Measurements from ENCODE around the gene CLEC3A.
"Not testable (repeated sequence)": the region's sequence is repeated elsewhere in the genome, so short reads cannot be mapped to it uniquely, and the experiment has no call there.

Gene CLEC3A, protein sequence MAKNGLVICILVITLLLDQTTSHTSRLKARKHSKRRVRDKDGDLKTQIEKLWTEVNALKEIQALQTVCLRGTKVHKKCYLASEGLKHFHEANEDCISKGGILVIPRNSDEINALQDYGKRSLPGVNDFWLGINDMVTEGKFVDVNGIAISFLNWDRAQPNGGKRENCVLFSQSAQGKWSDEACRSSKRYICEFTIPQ

DNA sequence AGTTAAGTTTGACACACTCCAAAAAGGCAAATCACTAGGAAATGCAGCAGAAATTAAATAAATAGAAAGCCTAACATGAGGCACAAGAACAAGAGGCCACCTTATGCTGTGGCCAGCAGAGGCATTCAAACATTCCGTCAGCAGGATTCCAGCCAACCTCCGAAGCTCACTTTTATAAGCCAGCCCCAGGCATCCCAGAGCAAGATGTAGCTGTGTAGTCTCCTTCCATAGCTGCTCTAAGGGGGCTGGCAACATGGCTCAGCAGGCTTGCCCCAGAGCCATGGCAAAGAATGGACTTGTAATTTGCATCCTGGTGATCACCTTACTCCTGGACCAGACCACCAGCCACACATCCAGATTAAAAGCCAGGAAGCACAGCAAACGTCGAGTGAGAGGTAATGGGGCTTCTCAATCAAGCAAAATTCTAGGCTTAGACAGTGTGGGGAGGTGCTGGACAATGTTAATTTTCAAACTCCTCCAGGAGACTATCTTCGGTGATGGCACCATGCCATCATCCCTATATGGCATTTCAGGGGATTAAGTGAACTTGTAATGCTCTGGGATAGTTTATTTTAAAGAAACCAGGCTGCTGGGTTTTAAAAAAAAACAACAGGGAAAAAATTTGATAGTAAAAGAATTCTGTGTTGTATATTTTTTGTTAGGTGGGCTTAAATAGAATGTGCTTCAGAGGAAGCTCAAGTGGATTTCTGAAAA is at the start of gene CLEC3A:
Gene CLEC3A, plus strand, starts transcription at position 202 of the 714 bp plus-strand sequence. Its CDS starts 79 bp downstream, at position 281.
- in situ Hi-C loops (cut with MboI; ENCODE audit: low sequenced_read_pairs), result no loop called here
- H3K27me3 ChIP-seq (ENCODE audit: low read depth), result no peaks in the 10 kb centered on the region
- DNase-seq (ENCODE audit: low spot score in 2 of 2), result no peak
- no peaks in the 10 kb centered on the region for H3K36me3 ChIP-seq (replicated peaks)
- H3K9me3 ChIP-seq, result no peaks in the 10 kb centered on the region
- H3K4me3 ChIP-seq, result no peak within 1 kb of the TSS
- H3K4me1 ChIP-seq, result no peaks in the 10 kb centered on the region

DNA sequence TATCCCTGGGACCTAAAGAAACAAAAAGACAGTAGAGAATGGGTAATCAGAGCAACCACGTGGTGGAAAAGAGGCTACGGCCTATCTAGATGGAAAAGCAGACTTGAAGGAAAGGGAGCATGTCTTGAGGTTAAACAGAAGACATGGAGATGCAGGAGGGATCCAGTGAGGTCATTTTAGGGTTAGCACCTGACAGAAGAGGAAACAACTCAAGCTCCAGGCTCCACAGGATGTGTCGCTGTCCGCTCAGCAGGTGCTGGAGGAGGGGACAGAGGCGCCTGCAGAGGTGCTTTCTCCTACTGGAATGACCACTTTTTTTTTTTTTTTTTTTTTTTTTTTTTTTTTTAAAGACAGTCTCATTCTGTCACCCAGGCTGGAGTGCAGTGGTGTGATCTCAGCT is 47.5 kb upstream of the CLEC3A start:
- no peaks in the 10 kb centered on the region for H3K4me1 ChIP-seq
- no peak overlapping the region for H3K4me3 ChIP-seq
- in situ Hi-C loops (cut with MboI; ENCODE audit: low sequenced_read_pairs), result loop anchor here (5.0 kb wide), 1 partner anchor 298 kb away; no protein-coding TSS in a partner anchor
- no peaks in the 10 kb centered on the region for H3K36me3 ChIP-seq (replicated peaks)
- DNase-seq (ENCODE audit: low spot score in 2 of 2), result peak in 1 of 2 experiments; percentile 15
- no peaks in the 10 kb centered on the region; the same call in 1 of the 2 replicates for H3K27me3 ChIP-seq (ENCODE audit: low read depth)
- no peaks in the 10 kb centered on the region for H3K9me3 ChIP-seq

DNA sequence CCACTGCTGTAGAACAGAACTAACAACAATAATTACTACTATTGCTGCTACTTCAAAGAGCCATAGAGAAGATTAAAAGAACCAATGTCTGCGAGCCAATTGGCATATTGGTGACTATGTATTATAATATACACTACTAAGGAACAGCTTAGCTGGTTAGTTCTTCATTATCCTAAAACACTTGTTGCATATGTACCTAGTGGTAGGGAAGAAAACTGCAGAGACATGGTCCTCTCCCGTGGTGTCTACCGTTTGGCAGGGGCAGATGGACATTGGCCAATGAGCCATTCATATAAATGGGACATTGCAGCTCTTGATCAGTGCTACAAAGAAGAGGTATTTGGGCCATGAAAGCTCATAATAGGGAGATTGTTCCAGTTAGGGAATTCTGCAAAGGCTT is 46.4 kb upstream of the CLEC3A start:
- H3K4me1 ChIP-seq, result no peaks in the 10 kb centered on the region
- in situ Hi-C loops (cut with MboI; ENCODE audit: low sequenced_read_pairs), result no loop called here
- DNase-seq (ENCODE audit: low spot score in 2 of 2), result no peak
- no peaks in the 10 kb centered on the region; the same call in 1 of the 2 replicates for H3K27me3 ChIP-seq (ENCODE audit: low read depth)
- no peaks in the 10 kb centered on the region for H3K36me3 ChIP-seq (replicated peaks)
- H3K9me3 ChIP-seq, result no peaks in the 10 kb centered on the region
- H3K4me3 ChIP-seq, result no peak overlapping the region

DNA sequence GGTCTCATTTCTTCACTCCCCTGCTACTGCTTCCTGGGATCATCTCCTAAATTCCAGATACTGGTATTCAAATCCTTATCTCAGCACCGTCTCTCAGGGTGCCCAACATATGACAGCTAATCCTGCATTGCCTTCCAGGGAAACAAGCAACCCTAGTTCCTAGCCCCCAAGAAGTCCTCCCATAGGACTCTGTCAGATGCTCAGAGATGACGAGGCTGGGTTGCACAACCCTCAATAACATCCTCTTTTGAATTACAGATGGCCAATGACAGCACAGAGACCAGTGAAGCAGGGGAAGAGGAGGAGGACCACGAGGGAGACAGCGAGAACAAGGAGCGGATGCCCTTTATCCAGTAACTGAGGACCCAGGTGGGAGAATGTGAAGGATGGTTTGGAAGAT is 45.0 kb upstream of the CLEC3A start:
- H3K36me3 ChIP-seq (replicated peaks), result no peaks in the 10 kb centered on the region
- in situ Hi-C loops (cut with MboI; ENCODE audit: low sequenced_read_pairs), result no loop called here

GRCh38 chr16:77985111-77985510 is 37.2 kb upstream of the CLEC3A start:
- H3K4me1 ChIP-seq, result no peaks in the 10 kb centered on the region
- in situ Hi-C loops (cut with MboI; ENCODE audit: low sequenced_read_pairs), result no loop called here
- no peaks in the 10 kb centered on the region for H3K27me3 ChIP-seq (ENCODE audit: low read depth)

More for the DNA sequence above, 45.0 kb upstream of the CLEC3A start:
- H3K4me3 ChIP-seq, result no peak overlapping the region
- H3K27me3 ChIP-seq (ENCODE audit: low read depth), result no peaks in the 10 kb centered on the region
- no peaks in the 10 kb centered on the region for H3K9me3 ChIP-seq
- DNase-seq (ENCODE audit: low spot score in 2 of 2), result no peak
- no peaks in the 10 kb centered on the region for H3K4me1 ChIP-seq

DNA sequence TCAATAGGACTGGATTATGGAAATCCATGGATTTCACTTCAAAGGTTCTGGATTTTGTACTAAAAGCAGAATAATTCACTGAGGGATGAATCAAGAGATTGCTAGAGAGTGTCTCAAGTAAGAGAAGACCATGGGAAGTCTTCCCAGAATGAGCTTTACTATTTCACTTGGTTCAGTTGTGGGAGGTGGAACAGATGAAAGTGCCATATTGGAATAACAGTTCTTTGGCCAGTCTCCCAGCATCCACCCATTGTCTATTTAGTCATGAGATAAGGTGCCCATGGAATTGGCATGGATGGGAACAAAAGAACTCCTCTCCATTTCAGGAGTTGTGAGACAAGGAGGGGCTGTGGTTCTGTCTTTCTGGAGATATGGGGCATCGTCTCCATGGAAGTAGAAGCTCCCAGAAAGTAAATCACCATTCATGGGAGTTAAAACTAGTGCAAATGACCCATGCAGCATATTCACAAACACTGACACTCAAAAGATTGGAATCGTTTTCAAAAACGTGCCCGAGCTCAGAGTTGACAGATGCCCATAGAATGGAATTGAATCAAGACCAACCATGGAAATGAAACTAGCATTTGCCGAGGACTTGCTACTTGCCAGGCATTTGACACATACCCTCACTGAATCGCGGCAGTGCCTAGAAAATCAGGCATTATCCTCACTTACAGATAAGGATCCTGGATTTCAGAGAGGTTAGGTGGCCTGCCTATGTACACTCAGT is 36.2 kb upstream of the CLEC3A start:
- no peaks in the 10 kb centered on the region for H3K9me3 ChIP-seq
- H3K36me3 ChIP-seq (replicated peaks), result no peaks in the 10 kb centered on the region
- DNase-seq (ENCODE audit: low spot score in 2 of 2), result no peak
- H3K4me3 ChIP-seq, result no peak overlapping the region
- H3K27me3 ChIP-seq (ENCODE audit: low read depth), result no peaks in the 10 kb centered on the region
- in situ Hi-C loops (cut with MboI; ENCODE audit: low sequenced_read_pairs), result no loop called here
- H3K4me1 ChIP-seq, result no peaks in the 10 kb centered on the region

More at GRCh38 chr16:77985111-77985510, 37.2 kb upstream of the CLEC3A start:
- H3K36me3 ChIP-seq (replicated peaks), result no peaks in the 10 kb centered on the region
- DNase-seq (ENCODE audit: low spot score in 2 of 2), result no peak
- no peak overlapping the region for H3K4me3 ChIP-seq
- H3K9me3 ChIP-seq, result no peaks in the 10 kb centered on the region

GRCh38 chr16:77987810-77988209 is 34.5 kb upstream of the CLEC3A start:
- H3K36me3 ChIP-seq (replicated peaks), result no peaks in the 10 kb centered on the region
- H3K27me3 ChIP-seq (ENCODE audit: low read depth), result no peaks in the 10 kb centered on the region
- H3K4me3 ChIP-seq, result no peak overlapping the region
- peaks cover 3% of the 10 kb centered on the region; the same call in 1 of the 2 replicates for H3K4me1 ChIP-seq
- in situ Hi-C loops (cut with MboI; ENCODE audit: low sequenced_read_pairs), result no loop called here
- H3K9me3 ChIP-seq, result no peaks in the 10 kb centered on the region
- no peak for DNase-seq (ENCODE audit: low spot score in 2 of 2)

GRCh38 chr16:77989846-77990245 is 32.5 kb upstream of the CLEC3A start:
- Histone ChIP-seq H3K4me3 (no peak overlapping the region), H3K36me3 (replicated peaks) (no peaks in the 10 kb centered on the region), H3K9me3 (no peaks in the 10 kb centered on the region), H3K27me3 (ENCODE audit: low read depth) (no peaks in the 10 kb centered on the region), H3K4me1 (peaks cover 3% of the 10 kb centered on the region; the same call in 1 of the 2 replicates)
- in situ Hi-C loops (cut with MboI; ENCODE audit: low sequenced_read_pairs), result no loop called here
- DNase-seq (ENCODE audit: low spot score in 2 of 2), result no peak

GRCh38 chr16:77991701-77992100 is 30.6 kb upstream of the CLEC3A start:
- no peaks in the 10 kb centered on the region for H3K36me3 ChIP-seq (replicated peaks)
- H3K9me3 ChIP-seq, result no peaks in the 10 kb centered on the region
- no peak overlapping the region for H3K4me3 ChIP-seq
- peaks cover 3% of the 10 kb centered on the region; the same call in 1 of the 2 replicates for H3K4me1 ChIP-seq
- H3K27me3 ChIP-seq (ENCODE audit: low read depth), result no peaks in the 10 kb centered on the region
- DNase-seq (ENCODE audit: low spot score in 2 of 2), result no peak
- in situ Hi-C loops (cut with MboI; ENCODE audit: low sequenced_read_pairs), result no loop called here

GRCh38 chr16:77992381-77992780 is 30.0 kb upstream of the CLEC3A start:
- peak in 1 of 2 experiments; percentile 29 for DNase-seq (ENCODE audit: low spot score in 2 of 2)
- H3K36me3 ChIP-seq (replicated peaks); H3K9me3 ChIP-seq; H3K4me1 ChIP-seq; H3K4me3 ChIP-seq; in situ Hi-C loops (cut with MboI; ENCODE audit: low sequenced_read_pairs); H3K27me3 ChIP-seq (ENCODE audit: low read depth): not testable (repeated sequence)

GRCh38 chr16:77993111-77993985 is 29.0 kb upstream of the CLEC3A start:
- no peak for DNase-seq (ENCODE audit: low spot score in 2 of 2)
- no peaks in the 10 kb centered on the region for H3K9me3 ChIP-seq
- no peak overlapping the region for H3K4me3 ChIP-seq
- in situ Hi-C loops (cut with MboI; ENCODE audit: low sequenced_read_pairs), result no loop called here
- peaks cover 3% of the 10 kb centered on the region; the same call in 1 of the 2 replicates for H3K4me1 ChIP-seq
- H3K36me3 ChIP-seq (replicated peaks), result no peaks in the 10 kb centered on the region
- no peaks in the 10 kb centered on the region for H3K27me3 ChIP-seq (ENCODE audit: low read depth)

DNA sequence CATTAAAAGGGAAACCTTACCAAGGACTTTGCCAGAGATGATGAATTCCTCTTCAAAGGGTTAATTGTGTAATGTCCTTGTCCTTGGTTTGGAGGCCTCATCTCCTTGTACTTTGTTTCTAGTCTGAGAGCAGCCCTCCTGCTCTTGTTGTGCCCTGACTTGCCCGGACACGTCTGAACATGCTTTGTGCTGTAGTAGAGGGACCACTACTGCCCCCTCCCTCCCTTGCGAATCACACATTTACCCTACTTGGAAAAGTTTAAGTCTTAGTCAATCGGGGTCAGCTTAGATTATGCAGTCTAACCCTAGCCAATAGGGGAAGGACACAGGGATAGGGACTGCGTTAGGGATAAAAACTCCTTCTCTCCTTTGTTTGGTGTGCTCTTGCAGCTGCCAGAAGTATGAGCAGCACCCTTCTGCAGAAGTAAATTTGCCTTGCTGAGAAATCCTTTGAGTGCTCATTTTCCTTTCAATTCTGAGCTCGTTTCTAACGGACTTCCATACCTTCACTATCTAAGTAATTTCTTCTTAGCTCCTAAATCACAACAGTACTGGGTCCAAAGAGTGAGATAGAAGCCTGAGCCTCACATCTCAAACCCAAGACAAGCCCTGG is 26.4 kb upstream of the CLEC3A start:
- no peaks in the 10 kb centered on the region for H3K9me3 ChIP-seq
- no peak for DNase-seq (ENCODE audit: low spot score in 2 of 2)
- no peaks in the 10 kb centered on the region for H3K27me3 ChIP-seq (ENCODE audit: low read depth)
- peaks cover 3% of the 10 kb centered on the region; the same call in 1 of the 2 replicates for H3K4me1 ChIP-seq
- no peaks in the 10 kb centered on the region for H3K36me3 ChIP-seq (replicated peaks)
- no peak overlapping the region for H3K4me3 ChIP-seq
- in situ Hi-C loops (cut with MboI; ENCODE audit: low sequenced_read_pairs), result no loop called here
